GM21576 (cell line): ENCODE measurements around the gene OMA1.
"Not testable (repeated sequence)": the region's sequence is repeated elsewhere in the genome, so short reads cannot be mapped to it uniquely, and the experiment has no call there.

Experiments
- ATAC-seq: cut with Tn5 transposase; IDR thresholded peaks from one replicate; pipeline ENCODE4 v1.9.1; 2021; ENCODE audit warnings: mild to moderate bottlenecking, moderate library complexity; ENCODE audit not compliant: unreplicated experiment

OMA1 gene

DNA sequence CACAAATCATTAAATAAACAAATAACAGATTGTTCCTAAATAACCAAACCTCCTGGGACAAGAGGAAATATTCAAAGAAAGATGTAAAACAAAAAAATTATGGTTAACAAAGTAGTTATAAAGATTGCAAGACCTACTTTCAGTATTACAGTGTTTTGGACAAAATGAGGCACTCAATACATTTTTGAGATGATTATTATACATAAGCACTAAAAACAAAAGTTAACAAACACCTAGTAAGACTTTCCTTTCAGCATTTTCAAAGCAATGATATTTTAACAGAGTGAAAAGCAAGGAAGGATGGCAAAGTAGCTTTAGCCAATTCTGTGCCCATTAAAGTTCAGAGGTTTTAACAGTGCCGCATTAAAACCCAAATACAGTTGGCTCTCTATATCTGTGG, 17.2 kb downstream of the OMA1 start:
- ATAC-seq, result no peak

DNA sequence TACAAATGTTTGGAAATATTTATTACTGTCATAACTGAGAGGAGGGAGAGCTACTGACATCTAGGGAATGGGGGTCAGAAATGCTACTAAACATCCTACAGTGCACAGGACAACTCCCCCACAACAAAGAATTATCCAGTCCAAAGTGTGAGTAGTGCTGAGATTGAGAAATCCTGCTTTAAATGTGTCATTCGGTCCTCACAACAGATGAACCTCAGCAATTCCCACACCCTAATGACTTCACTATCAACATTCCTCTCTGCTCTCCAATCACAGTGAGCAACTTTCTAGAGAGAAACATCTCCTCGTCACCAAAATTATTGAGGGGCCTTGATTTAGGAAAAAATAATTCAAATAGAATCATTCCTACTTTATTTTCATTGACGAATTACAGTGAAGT, 18.0 kb downstream of the OMA1 start:
- no peak for ATAC-seq

DNA sequence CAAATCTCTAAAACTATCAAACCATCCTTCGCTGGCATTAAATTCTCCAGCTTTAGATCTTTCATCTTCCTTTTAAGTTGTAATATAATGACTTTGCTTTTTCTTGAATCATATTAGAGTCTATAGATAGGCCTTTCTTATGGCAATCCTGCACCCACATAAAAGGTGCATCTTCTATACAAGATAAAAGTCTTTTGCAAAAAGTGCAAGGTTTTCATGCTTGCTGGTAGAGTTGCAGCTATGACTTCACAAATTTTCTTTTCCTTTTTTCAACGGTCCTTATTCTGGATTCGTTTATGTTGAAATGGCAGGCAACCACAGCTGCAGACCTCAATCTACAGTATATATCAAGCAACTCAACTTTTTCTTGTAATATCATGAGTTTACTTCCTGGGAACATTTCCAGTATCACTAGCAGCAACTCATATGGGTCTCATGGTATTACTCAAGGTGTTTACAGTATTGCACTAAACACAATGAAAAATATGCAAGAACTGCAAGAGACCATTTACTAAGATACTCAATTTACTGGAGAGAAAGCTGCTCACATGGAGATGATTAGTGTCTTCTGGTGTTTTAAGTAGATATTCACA, 22.1 kb downstream of the OMA1 start:
- no peak for ATAC-seq

DNA sequence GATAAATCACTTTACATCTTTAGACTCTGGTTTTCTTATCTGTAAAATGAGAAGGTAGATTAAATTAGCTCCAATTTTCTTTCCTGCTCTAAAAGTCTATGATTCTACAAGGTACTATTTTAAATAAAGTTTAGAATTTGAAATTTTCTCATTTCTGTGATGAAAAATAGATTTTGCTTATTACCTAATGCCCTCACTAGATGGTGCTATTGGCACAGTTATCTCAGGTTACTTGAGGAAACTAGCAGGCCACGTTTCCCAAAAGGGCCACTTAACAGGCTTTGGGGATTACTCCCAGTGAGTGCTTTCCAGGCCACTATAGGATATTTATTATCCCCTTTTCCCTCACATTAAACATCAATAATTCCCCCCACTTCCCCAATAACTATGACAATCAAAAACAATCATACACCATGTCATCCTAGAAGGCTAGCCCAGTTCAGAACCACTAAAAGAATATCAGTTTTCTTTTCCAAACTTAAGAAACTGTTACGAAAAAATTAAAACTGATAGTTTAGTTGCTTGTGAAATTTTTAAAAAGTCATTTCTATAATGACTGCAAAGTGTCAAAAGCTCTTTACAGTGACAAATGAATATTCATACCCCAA, 30.6 kb downstream of the OMA1 start:
- peak; percentile 50 for ATAC-seq

DNA sequence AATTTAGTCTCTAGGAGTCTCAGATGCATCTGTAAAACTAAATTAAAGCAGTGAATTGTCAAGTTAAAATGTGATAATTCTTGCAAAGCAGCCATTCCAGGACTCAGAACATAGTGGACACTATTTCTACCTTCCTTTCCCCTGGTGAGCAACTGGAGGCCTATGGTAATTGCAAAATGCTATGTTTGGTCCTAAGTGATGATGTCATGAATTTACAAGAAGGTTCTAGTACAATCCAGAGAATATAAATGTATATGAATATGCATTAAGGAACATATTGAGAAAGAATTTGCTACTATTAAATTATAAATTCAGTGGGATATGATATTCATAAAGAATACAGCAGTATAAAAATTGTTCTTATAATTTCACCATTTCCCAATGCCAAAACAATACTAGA, 32.6 kb downstream of the OMA1 start:
- no peak for ATAC-seq

DNA sequence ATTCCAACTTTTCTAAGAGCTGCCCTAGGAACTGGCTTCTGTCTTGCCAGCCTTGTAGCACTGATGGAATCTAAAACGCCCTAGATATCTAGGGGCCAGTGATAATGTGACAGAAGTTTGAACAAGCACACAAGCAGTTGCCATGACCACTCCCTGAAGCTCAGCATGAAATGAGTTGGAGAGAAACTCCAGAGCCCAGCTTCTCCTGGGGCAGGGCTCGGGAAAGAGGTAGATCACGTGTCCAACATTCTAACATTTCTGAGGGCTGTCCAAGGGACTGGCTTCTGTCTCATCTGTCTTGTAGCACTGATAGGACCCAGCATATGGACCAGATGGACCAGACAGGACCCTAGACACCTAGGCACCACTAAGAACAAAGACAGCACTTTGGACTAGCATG, 37.9 kb downstream of the OMA1 start:
- ATAC-seq, result no peak

DNA sequence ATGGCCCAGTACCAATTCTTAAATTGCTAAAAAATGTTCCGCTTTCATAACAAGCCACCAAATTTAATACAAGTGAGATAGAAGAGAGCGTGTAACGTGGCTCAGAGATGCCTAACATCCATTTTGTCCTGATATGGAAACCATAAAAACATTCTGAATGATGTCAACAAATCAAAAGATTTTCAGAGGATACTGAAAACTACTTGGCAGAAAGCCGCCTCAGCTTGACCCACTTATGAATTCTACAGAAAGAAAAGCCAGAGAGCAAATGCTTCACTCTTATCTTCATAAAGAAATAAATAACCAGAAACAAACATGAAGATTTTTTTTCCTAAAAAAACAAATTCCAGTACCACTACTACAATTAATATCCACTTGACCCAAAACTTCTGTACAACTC, 41.2 kb downstream of the OMA1 start:
- ATAC-seq, result no peak

DNA sequence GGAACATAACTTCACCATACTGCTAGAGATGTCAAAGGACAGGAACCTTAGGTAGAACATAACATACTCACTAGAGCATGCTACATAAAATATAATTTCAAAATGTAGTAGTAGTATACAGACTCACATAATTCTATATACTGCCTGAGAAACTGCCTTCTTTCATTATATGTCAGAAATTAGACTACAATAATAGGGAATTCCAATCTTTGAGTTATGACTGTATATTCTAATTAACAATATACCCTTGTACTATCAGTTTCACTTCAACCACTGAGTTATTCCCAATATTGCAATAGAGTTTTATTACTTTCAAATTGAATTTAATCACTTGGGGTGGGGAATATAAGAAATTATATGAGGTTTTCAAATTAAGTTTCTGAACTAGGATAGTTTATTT, 44.0 kb downstream of the OMA1 start:
- no peak for ATAC-seq

DNA sequence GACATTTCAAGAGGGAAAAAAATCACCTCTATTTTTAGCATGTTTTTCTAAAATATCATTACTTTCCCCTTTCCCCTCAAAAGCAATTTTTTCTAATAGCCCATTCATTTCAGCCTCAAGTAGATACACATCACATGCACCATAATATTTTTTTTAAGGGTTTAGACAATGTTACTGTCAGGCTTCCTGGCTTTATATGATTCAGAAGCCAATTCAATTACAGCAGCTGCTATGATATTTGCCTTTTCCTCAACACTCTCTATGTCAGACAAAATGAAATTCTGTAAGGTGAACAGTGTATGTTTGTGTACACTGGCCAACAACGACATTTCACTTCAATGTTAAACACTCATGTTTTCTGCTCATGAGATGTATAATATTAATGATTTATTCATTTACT, 46.5 kb downstream of the OMA1 start:
- no peak for ATAC-seq

DNA sequence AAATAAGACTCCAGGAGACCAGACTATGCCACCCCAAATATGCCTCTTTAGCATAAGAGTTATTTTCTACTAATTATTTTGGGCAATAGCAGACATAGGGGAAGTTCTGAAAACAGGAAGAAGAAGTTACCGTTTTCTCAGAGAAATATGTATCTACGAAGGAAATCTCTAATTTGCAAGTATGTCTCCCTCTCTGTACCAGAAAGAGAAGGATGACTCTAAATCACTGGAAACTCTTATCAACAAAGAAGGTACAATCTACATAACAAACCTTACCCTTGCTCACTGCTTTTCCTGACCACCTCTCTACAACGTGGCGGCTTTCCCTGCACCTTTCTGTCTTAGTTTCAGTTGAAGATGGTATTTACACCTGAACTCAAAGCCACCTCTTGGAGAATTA, 49.0 kb downstream of the OMA1 start:
- no peak for ATAC-seq

DNA sequence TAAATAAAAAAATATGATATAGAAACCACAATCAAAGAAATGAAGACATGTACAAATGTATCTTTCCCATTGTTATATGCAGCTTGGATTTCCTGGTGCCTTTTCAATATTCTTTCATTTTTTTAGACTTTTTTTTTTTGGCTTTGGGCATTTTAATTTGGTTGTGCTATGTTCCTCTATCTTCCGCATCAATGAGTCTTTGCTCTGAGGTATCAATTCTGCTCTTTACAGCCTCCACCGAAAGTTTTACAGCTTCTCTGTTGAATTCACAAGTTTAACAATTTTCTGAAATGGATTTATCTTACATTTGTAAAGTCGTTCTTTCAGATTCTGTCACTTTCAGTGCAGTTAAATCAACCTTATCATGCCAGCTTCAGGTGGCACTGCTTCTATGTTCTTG, 50.5 kb downstream of the OMA1 start:
- ATAC-seq, result no peak

DNA sequence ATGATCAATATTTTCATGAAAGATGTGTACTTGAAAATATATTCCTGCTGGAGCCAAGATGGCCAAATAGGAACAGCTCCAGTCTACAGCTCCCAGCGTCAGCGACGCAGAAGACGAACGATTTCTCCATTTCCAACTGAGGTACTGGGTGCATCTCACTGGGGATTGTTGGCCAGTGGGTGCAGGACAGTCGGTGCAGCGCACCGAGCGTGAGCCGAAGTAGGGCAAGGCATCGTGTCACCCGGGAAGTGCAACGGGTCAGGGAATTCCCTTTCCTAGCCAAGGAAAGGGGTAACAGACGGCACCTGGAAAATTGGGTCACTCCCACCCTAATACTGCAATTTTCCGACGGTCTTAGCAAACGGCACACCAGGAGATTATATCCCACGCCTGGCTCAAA, 57.6 kb downstream of the OMA1 start:
- not testable (repeated sequence) for ATAC-seq

DNA sequence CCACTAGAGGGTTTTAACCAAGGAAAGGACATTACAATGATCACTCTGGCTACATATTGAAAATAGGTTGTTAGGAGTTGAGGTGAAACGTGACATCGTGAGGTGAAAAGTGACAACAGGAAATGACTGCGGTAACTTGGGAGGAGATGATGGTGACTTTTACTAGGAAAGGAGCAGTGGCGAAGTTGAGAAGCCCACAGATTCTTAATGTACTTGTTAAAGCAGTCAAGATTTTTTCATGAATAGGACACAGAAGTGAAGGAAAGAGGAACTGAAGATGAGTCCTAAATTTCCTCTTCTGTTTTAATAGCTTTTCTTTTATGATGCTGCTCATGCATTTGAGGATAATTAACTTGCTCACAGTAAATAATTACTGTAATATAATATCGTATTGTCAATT, 59.5 kb downstream of the OMA1 start:
- no peak for ATAC-seq

DNA sequence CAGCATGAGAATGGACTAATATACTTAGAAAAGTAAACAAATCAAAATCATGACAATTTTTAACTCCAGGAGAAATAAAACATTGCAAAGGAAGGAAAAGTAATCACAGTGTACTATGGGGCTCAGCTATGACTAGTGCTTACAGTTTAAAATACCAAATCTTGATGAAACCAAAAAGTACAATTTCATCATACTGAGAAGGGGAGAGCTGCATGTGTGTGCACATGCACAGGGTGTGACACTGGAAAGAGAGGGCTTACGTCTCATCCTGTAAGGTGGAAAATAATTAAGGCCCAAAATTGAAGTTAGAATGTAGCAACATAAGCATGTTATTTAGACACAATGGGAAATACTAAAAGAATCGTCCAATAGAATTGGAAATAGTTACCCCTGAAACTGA, 64.6 kb downstream of the OMA1 start:
- no peak for ATAC-seq

DNA sequence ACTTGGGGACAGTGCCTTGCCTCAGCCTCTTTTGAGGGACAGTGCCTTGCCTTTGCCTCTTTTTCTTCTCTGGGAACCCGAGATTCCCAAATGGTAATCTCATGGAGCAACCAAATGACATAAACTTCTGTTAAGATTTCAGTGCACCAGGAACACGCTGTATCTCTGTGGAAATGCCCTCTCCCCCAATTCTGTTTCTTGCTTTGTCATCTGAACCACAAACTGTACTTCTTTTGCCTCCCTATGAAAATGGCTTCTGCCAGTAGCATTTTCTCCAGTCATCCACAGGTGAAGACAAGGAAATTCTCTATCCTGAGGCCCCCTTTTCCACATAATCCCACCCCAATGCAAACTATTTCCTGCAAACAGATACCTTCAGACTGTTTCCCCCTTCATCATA, 66.3 kb downstream of the OMA1 start:
- no peak for ATAC-seq

DNA sequence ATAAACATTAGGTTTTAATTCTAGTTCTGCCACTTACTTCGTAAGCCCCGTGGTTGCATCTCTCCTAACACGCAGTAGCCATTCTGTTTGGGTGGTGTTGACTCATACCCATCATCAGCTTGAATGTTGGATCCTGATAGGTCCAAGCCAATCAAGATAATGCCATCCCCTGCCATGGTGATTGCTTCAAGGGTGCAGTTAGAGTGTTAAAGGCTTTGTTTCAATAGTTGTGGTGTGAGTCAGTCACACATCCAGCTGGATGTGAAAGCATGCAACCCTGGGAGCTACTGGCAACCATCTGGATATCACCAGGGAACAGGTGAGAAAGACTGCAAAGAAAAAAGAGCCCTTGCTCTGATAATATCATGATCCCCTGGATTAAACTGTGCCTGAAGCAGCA, 69.1 kb downstream of the OMA1 start:
- ATAC-seq, result no peak

DNA sequence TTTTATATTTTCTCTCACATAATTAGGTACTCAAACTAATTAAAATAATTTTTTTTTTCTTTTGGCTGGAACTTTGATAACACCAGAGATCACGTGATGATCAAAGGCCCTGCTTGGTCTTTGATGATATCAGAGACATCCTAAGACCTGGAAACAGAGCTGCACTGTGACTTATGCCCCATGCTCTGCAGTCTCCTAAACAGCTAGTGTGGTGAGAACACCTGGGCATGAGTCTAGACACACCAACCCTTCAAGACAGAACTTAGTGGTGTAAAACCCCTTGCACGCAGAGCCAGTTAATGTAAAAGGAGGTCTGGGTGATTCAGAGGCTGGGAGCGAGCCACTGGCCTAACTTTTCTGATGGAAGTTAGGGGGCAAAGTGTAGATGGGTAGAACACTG, 70.3 kb downstream of the OMA1 start:
- no peak for ATAC-seq

DNA sequence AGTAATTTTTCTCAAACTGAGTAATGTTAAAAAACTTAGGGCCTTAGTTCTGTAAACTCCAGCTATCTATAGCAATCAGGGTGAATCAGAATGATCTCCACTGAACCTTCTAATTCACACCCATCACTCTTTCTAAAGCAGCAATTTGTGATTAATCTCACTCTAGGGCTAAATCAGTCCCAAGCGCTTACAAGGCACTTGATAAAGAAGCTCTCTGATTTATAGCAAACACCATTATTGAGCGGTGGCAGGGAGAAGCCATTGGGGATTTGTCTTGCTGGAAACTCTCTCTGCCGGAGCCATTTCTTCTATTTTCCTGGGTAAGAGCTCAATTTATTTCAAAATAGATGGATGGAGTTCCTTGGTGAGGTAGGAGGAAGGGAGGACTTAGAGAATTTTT, 77.0 kb downstream of the OMA1 start:
- no peak for ATAC-seq

DNA sequence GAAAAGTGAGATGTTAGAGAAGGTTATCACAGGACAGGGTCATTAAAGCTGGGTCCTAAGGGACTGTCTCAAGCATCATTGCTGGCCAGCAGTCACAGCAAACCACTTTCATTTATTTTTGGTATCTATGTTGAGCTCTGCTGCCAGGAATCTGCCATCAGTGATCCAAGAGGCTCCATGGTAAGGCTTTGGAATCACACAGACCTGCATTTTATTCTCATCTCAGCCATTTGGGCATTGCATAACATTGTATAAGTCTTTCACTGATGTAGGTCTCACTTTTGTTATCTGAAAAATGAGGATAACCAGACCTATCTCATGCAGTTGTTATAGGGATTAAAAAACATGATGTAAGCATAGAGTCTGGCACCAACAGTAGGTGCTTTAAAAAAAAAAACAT, 77.5 kb downstream of the OMA1 start:
- no peak for ATAC-seq

DNA sequence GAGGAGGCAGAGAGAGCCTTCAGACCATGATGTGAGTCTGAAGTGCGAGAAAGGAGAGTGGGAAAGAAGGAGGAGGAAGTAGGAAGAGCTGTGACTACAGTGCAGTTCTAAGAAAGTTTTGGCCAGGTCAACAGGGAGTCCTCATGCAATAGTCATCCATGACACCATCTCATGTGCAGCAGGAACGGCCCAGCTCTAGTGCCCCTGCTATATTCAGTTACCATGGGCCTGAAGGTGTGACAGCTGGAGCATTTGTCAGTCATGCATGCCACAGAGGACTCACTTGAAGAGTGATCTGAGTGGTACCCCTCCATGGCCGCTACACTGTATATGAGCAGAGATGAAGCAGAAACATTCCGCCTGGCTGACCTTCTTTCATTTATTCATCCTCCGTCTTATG, 77.9 kb downstream of the OMA1 start:
- ATAC-seq, result no peak

DNA sequence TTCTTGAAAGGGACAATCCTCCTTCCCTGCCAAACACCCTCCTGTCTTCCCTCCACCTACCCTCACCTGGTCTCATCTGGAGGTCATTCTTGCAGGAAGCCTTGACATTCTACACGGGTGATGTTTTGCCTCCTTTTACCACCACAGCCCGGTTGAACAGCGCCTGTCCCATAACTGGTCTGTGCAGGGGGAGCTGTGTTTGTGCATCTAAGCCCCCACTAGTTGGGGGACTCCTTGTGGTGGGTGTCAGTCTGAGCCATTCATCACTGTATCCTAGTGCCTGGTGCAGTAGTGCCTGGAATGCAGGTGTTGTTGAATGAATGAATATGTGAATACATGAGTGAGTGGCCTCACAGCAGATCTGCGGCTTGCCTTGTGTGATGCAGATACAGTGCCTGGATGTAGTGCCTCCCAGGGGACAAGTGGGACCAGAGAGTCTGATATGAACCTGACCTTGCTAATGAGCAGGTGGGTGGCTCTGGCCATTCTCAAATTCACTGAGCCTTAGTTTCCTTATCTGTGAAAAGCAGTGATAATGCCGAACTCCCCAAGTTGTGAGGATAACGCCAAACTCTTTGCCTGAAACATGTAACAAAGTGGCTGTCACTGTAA, 79.8 kb downstream of the OMA1 start:
- ATAC-seq, result no peak

DNA sequence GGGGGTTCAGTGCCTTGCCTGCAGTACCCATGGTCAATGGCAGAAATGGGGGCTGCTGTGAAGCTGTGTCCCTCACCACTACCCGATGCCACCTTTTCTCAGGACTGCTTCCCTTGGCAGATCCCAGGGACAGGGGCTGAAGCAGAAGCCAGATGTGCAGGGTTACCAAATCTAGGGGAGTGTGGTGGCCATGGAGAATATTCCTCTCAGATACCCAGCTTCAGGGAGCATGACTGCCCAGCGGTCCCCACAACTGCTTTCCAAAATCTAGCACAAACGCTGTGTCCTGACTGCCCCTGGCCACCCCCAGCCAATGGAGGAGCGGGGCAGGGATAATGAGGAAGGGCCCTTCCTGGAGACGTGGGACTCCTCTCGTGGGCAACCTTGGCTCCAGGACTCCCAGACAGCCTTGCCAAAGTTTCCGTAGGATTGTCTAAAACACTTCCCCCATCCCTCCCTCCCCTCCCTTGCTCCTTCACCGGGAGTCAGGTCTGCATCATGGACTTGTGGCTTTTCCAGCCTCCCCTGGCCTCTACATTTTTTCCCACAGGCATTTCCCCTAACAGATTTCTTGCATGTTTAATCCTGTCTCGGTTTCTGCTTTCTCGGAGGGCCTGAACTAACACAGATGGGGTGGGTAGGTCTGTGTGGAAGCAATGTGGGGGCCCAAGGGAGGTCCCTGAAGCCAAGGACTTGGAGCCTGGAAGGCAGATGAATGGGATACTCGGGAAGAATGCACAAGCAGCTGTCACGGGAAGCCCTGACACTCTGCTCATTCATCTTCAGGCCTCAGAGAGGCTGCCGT, 80.5 kb downstream of the OMA1 start:
- ATAC-seq, result no peak
